Activated CD4-positive, CD25-positive, alpha-beta regulatory T cell (primary cell): ENCODE data around the gene THY1.
"Not testable (repeated sequence)": the region's sequence is repeated elsewhere in the genome, so short reads cannot be mapped to it uniquely, and the experiment has no call there.

Experiments
- DNase-seq, 4 experiments: peaks; one replicate each; lab custom pipeline; 2025; lab: John Stamatoyannopoulos, UW

Gene THY1

DNA sequence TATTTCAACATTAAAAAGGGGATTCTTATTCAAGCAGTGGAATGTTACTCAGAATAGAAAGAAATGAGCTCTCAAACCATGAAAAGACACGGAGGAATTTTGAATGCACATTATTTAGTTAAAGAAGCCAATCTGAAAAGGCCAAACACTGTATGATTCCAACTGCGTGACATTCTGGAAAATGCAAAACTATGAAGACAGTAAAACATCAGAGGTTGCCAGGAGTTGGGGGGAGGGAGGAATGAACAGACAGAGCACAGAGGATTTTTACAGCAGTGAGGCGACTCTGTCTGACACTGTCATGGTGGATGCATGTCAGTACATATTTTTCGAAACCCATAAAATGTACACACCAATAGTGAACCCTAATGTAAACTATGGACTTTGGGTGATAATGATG lies 22.9 kb upstream of the THY1 start:
- DNase-seq = no peak

DNA sequence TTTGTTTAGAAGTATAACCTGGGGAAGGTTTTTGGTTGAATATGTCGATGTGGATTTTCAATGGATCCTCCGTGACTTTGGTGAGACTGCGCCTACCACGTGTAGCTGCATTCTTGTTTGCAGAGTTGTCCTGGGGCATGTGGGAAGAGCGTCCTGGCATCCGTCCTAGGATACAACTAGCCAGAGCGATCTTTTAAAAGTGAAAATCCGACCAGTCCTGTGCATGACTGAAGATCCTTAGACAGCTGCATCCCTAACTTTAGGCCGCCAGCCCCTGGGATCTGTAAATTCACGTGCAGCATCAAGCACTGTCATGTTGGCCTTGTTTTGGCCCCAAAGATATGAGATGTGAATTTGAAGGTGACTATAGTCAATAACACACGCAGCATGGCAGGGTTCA lies 22.4 kb upstream of the THY1 start:
- DNase-seq = no peak

DNA sequence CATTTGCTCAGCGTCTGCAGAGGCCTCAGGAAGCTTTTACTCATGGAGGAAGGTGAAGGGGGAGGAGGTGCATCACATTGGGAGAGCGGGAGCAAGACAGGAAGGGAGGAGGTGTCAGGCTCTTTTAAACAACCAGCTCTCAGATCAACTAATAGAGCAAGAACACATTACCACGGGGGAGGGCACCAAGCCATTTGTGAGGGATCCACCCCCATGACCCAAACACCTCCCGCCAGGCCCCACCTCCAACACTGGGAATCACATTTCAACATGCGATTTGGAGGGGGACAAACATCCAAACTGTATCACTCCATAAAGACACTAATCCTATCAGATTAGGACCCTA lies 18.9 kb upstream of the THY1 start:
- no peak for DNase-seq

DNA sequence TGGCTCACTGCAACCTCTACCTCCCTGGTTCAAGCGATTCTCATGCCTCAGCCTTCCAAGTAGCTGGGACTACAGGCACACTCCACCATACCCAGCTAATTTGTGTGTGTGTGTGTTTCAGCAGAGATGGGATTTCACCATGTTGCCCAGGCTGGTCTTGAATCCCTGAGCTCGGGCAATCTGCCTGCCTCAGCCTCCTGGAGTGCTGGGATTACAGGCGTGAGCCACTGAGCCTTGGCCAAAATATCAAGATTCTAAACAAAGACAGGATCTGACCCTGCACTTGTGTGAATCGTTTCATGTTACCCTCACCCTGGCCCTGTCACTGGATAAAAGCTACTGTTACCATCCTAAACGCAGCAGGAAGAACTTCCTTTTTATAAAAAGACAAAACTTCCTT lies 15.6 kb upstream of the THY1 start:
- no peak for DNase-seq

DNA sequence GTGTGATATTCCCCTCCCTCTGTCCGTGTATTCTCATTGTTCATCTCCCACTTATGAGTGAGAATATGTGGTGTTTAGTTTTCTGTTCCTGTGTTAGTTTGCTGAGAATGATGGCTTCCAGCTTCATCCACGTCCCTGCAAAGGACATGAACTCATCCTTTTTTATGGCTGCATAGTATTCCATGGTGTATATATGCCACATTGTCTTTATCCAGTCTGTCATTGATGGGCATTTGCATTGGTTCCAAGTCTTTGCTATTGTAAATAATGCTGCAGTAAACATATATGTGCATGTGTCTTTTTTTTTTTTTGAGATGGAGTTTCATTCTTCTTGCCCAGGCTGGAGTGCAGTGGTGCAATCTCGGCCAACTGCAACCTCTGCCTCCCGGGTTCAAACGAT lies 14.5 kb upstream of the THY1 start:
- not testable (repeated sequence) for DNase-seq

DNA sequence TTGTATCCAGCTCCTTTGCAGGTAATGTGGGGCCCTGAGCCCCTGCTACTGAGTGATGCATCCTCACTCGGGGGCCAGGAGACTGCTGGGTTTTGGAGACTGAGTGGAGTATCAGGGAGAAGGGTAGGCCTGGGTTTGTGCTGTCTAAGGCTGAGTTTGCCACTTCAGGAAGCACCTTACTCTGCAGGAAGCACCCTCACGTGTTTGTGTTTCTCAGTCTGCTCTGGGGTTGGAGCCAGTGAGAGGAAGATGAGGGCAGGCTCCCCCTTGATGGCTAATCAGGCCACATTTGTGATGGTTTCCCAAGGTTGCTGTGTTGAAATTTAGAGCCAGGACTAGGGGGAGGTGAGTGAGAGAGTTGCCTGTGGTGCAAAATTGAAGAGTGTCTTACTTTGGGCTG lies 13.7 kb upstream of the THY1 start:
- DNase-seq = no peak

DNA sequence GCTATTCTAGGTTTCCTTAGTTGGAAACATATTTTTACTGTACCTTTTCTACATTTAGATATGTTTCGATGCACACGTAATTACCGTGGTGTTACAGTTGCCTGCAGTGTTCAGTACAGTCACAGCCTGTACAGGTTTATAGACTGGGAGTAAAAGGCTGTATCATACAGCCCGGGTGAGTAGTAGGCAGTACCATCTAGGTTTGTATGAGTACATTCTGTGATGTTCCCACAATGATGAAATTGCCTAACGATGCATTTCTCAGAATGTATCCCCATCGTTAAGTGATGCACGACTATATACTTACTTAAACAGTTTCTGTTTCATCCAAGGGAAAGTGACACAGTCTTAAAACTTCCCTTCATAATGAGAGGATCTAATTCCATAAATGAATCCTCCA lies 13.1 kb upstream of the THY1 start:
- no peak for DNase-seq

DNA sequence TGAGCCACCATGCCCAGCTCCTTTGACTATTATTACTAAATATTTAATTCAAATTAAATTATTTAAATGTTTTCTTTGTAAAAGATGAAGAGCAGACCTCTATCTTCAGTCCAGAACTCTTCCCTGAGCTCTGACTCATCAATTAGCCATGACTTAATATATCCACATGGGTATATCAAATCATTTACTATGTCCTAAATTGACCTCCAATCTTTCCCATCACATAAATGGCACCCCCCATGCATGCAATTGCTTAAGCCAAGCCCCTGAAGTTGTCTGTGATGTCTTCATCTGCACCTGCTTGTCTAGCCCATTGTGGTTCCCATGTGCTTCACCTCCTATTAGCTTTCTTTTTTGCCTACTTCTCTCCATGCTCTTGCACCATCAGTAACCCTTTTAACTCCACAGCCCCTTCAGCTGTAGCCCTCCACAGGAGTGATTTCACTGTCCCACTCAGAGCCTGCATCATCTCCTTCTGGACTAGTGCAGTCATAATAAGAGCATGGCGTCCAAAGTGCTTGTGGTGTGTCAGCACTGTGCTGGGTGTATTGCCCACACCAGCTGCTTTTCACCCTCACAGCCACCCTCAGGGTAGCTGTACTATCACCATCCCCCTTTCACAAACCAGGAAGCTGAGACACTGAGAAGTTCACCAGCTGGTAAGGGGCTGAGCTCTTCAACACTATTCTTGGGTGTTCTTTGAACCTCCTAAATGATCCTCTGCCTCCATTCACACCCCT lies 11.8 kb upstream of the THY1 start:
- DNase-seq = no peak

DNA sequence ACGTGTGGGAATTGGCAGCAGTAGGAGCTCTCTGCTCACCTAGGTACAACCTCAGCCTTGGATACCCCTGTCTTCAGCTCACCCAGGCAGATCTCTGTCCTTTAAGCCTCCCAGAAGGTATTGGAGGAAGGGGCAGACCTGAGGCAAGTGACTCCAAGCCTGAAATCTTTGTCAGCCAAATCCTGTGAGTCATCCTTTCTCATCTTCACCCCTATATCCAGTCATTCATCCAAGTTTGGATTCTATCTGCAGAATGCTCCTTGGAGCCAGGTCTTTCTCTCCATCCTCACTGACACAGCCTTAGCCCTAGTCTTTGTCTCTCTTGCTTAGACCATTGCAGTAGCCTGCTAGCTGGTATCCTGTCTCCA lies 10.4 kb upstream of the THY1 start:
- no peak for DNase-seq

DNA sequence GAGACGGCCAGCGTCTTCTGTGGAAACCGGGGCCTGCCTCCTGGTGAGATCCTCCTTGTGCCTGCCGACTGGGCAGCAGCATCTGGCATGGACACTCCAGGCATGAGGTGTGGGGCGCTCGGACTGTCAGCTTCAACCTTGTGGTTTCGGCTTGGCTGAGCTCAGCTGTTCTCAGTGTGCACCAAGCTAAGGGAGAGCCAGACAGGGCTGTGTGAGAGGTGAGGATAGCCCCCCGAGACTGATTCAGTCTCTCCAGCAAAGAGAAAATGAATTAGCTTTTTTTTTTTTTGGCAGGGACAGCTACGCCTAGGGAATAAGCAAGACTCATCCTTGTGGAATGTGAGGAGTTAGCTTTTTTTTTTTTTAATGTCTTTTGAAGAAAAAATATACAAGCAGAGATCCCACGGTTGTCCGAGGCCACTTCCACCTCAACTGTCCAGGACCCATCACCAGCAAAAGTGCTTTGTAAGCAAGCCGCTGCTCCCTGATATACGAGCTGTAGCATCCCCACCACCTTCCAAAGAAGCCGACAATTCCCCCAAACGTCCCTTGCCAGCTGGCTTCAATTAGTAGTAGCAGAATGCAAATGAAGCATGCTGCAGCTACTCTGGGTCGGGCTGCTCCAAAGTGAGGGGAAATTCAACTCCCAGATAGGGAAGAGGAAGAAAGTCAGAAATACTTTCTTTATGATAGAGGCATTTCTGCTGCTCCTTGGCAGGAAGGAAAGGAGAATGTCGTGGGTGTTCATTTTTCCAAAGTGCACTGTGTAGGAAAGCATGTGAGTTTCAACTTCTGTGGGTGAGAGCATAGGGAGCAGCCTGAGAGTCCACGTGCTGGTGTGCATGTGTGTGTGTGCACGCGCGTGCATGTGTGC lies 9.7 kb upstream of the THY1 start:
- no peak for DNase-seq

DNA sequence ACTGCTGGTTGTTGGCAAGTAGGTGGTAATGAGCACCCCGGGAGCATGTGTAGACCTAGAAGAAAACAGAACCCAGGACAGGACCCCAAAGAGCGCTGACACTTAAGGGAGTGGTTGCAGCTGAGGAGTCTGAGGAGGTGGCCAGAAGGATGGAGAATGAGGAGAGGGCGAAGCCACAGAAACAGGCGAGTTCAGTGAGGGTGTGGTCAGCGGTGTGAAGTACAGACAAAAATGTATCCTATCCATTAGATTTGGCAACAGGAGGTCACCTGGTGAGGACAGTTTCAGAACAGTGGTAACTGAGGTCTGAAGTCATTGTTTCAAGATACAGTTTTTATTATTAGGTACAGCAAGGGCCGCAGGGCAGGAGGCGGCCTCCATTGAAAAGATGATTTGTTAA lies 8.6 kb upstream of the THY1 start:
- no peak for DNase-seq

DNA sequence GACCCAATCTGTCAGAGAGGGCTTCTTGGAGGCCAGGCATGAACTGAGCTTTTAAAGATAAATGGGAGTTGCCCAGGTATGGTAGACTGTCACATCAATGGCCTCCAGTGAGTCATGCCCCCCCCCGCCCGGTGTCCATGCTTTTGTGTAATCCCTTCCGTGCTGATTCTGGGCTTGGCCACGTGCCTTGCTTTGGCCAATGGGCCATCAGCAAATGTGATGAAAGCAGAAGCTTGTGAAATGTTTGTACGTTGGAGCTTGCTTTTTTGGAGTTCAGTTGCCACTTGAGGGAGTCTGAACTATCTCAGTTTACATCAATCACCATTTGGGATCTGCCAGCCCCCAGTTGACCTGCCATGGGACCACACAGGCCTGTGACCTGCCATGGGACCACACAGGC lies 4.3 kb upstream of the THY1 start:
- DNase-seq = no peak

DNA sequence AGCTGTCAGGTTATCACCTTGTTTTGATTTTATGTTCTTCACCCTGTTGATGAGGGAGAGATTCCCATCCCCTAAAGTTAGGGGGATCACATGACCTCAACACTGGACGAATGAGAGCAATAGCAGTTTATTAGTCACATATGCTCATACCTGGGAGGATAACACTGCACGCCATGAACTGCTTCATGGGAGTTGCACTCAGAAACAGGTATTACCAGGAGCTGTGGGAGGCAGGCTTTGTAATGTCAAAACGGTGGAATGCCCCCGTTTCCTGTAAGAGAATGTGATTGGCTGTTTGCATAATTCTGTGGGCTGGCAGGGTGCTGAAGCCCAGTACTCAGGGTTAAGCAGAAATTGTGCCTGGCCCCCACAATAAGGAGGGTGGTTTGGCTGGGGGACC lies 3.2 kb upstream of the THY1 start:
- no peak for DNase-seq

DNA sequence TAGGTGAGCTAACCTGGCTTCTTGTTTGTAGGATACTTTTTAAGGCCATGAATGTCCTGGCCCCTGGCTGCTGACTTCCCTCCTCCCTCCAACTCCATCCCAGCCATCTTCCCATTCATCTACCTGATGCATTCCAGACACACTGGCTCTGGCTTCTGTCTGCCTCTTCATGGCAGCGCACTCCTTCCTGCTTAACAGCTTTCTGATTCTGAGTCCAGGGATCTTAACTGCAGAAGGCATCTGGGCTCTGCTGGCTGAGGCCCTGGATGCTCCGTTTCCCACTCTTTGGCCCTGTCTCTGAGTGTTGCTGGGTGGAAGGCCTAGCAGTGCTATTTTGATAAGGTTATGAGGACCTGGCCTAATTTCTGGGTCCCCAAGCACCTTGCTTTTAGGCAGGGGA lies 1.8 kb upstream of the THY1 start:
- no peak for DNase-seq

DNA sequence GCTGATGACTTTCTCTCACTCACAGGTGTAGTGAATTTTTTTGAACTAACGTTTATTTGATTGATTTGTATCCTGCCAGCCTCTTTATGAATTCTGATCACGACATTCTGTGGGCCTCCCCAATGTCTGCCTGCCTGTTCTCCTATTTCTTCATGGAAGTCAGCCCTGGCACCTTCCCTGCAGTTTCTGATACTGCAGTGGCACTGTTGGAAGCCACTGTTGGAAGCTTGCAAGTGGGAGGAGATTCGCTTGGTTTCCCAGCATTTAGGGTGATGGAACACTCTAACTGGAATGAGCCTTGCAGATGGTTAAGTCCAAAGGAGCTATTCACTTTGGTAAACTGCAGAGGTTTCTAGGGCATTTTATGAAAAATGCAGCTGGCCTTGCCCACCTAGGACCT lies 1.3 kb upstream of the THY1 start:
- no peak for DNase-seq

DNA sequence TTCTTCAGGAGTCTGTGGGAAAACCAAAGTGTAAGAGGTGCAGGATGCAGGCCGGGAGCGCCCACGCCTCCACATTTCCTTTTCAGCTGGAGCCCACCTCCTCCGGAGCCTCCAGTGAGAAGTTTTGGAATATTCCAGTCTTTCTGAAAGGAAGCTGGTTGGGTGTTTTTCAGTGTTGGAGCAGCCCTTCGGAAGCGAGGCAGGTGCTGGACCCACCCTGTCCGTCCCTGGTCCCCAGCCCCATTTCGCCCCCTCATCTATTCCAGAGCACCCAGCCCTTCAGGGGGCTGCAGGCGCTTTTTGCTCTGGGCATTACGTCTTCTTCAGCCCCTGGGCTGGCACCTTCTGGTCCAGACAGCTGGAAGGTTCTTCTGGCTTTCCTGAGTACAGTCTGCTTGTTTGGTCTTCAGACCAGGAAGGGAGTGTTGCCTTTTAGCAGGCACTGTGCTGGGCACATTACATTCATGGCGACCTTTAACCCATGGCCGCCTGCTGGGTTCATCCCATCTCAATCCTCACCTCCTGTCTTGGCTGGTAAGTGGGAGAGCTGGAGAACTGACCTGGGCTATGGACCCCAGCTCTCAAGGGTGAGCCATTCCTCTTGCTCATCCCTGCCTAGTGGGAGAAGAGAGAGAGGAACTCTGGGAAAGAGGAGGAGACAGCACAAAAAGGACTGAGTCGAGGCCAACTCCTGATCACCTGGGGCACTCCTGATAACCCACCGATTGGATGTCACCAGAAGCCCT lies 710 bp upstream of the THY1 start:
- no peak for DNase-seq

DNA sequence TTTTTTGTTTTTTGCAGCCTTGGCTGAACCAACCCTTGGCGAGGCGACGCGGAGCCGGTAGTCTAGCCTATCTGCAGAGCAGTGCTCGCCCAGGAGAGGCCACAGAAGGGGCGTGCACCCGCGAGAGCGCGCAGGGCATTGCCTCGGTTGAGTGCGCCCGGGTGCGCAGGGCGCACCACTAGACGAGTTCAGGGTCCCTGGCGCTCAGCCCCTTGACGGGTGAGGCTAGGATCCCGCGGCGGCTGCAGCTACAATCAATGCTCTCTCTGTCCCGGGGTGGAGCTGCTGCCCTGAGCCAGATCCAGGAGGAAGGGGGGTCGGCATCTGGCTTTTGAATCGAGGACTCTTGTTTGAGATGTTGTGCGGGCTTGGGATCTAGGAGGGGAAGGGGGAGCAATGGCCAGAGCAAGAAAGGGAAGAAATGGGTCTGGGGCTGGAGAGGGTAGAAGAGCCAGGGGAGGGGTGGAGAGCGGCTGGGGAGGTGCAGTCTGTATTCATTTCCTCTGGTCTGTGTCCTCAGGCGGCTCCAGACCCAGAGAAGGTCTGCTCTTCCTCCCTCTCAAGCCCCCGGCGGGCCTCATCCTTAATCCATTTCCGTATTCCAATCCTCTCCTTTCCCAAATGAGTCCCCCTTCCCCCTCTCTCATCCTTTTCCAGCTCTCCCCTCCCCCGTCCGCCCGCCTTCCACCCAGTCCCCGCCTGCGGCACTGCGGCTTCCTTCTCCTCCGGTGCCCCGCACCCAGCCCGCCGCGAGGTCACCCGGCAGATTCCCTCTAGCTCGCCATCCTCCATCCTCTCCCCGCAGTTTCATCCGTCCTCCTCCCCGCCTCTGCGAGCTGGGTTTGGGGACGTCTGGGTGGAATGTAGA lies 797 bp downstream of the THY1 start:
- no peak for DNase-seq

DNA sequence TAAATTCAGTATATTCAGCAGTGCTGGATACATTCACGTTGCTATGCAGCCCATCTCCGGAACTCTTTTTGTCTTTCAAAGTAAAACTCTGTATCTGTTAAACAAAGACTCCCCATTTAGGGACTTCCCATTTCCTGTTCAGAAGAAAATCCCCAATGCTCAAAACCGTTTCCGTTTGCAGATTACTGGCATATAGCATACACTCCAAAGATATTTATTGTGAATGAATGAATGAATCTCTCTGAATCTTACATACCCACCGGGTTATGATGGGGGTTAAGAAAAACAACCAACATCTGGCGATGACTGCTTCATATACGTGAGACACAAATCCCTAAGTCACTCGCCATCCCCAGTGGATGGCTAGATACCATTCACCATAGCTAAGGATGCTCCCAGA lies 1.6 kb downstream of the THY1 start:
- DNase-seq = no peak

DNA sequence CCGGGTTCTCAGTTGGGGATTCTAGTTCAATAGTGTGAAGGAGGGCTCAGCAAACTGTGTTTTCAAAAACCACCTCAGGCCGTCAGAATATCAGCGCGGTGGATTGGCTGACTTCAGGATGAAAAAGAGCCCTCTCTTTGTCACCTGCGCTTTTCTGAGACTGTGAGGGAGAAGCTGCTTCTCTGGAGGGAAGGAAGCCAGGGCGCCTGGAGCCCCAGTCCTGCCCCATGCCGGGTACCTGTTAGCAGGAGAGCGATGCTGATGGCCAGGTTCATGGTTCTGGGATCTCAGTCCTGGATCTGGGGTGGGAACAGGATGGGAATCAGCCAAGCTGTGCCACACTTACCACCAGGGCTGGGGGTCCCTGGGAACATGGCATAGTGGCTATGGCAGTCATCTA lies 2.3 kb downstream of the THY1 start:
- no peak for DNase-seq

DNA sequence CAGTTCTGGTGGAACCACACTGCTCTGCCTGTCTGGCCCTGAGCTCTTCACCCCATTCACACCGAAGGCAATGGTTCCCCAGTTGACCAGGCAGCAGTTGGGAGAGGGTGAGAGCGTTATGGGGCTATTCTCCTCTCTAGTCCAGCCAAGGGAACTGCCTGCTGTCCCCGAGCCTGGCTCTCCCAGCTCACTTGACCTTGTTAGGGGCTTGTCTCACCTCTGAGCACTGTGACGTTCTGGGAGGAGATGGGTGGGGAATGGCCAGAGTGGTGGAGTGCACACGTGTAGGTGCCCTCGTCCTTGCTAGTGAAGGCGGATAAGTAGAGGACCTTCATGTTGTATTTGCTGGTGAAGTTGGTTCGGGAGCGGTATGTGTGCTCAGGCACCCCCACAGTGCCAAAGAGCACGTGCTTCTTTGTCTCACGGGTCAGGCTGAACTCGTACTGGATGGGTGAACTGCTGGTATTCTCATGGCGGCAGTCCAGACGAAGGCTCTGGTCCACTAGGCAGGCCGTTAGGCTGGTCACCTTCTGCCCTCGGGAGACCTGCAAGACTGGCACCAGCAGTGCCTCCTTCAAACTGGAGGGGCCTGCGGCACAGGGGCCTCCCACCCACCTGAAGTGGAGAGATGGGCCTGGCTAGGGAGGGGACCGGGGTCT lies 3.0 kb downstream of the THY1 start:
- DNase-seq = no peak

DNA sequence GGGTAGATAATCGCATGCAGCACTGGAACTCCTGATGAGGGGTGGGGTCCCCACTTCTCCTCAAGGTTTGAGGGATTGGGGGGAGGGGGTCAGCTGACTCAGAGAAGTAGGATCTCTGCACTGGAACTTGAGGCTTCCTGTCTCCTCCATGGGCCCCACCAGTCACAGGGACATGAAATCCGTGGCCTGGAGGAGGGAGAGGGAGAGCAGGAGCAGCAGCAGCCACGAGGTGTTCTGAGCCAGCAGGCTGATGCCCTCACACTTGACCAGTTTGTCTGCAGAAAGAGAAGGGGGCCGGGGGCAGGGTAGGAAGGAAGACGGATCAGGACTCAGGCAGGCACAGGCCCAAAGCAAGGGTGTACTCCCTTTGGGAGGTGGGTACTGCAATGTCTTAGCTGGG lies 3.7 kb downstream of the THY1 start:
- no peak for DNase-seq

DNA sequence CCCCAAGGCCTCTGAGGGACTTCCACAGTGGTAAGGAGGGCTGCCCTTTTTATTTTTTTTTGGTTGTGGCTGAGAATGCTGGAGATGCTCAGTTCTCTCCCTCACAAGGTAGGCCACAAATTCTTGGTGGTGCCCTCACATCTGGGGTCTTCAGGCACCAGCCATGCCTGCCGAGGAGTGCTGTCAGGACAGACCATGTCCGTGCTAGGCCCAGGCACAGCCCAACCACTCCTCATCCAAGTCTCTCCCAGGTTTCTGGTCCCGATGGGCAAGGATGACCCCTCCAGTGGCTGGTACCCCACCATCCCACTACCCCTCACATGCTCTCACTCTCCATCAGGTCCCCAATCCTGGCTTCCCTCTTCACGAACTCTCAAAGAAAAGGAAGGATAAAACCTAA lies 4.2 kb downstream of the THY1 start:
- DNase-seq = no peak
